Measurements from ENCODE around the gene GPR183.
A peak's percentile ranks its signal among the peaks of the same experiment; 100 is the strongest.

The GPR183 gene

DNA sequence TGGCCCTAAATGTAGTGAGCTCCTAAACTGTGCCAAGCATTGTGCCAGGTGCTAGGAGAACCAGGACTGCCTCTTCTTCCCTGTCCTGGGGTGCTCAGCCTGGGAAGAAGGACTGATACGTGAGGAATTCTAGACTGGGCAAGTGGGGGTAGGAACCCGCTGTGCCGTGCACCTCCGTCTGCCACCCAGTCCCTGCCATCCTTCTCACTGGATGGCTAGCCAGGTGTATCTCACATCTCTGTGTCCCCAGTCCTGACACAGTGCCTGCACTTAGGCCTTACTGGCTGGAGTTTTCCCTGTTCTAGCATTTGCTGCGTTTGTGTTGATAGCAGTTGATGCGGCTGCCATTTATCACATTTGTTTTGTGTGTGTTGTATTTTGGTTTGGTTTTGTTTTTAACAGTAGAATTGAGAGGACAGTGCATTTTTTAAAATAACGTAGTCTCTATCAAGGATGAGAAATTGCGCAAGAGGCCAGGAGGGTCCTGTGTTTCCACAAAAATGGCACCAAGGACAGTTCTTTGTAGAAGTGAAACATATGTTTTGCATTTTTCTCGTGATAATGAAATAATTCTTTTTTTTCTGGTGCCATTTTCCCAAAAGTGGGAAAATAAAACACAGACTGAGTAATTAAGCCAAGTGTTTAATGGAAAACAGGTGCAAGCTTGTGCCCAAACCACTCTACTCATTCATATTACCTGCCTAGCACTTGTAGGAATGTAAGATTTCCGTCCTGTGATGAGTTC, 4.7 kb upstream of the GPR183 start:
- TF ChIP-seq SIN3A (IDR thresholded peaks at IDR 0.05; ENCODE audit: borderline replicate concordance, insufficient read depth, low read length) (no peak), TAF1 (IDR thresholded peaks at IDR 0.05; ENCODE audit: borderline replicate concordance, insufficient read depth, low read length) (no peak)
- TF ChIP-seq, protein P1, sequence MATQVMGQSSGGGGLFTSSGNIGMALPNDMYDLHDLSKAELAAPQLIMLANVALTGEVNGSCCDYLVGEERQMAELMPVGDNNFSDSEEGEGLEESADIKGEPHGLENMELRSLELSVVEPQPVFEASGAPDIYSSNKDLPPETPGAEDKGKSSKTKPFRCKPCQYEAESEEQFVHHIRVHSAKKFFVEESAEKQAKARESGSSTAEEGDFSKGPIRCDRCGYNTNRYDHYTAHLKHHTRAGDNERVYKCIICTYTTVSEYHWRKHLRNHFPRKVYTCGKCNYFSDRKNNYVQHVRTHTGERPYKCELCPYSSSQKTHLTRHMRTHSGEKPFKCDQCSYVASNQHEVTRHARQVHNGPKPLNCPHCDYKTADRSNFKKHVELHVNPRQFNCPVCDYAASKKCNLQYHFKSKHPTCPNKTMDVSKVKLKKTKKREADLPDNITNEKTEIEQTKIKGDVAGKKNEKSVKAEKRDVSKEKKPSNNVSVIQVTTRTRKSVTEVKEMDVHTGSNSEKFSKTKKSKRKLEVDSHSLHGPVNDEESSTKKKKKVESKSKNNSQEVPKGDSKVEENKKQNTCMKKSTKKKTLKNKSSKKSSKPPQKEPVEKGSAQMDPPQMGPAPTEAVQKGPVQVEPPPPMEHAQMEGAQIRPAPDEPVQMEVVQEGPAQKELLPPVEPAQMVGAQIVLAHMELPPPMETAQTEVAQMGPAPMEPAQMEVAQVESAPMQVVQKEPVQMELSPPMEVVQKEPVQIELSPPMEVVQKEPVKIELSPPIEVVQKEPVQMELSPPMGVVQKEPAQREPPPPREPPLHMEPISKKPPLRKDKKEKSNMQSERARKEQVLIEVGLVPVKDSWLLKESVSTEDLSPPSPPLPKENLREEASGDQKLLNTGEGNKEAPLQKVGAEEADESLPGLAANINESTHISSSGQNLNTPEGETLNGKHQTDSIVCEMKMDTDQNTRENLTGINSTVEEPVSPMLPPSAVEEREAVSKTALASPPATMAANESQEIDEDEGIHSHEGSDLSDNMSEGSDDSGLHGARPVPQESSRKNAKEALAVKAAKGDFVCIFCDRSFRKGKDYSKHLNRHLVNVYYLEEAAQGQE (IDR thresholded peaks at IDR 0.05; ENCODE audit: insufficient read depth in 1 of 2, low read depth in 2 of 2, low read length in 2 of 2) = 0 out of 4 replicates have a peak, but pooled peaks of 1 of the 2 experiments have one; percentile 50

DNA sequence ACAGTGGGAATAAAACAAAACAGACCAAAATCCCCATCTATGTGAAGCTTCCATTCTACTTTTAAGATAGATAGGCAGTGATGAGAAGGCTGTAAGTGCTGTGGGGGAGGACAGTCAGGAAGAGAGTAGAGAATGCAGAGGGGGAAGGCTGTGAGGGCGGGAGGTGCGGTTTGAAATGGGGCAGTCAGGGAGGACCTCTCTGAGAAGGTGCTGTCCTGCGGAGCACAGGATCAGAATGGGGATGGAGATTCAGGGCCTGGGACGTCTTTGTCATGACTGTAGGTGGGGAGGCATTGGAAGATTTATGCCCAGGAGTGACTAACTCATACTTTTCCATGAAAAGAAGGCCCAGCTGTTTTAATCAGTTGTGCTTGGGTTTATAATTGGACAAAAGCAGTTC, 3.9 kb upstream of the GPR183 start:
- TF ChIP-seq POLR2AphosphoS5 (IDR thresholded peaks at IDR 0.05; ENCODE audit: low read depth, low read length) (no peak), TAF1 (IDR thresholded peaks at IDR 0.05; ENCODE audit: borderline replicate concordance, insufficient read depth, low read length) (no peak), FOXP2 (optimal IDR thresholded peaks at IDR 0.05; ENCODE audit: borderline replicate concordance, extremely low read depth, extremely low read length, insufficient read depth) (no peak), SIN3A (IDR thresholded peaks at IDR 0.05; ENCODE audit: borderline replicate concordance, insufficient read depth, low read length) (no peak)
- TF ChIP-seq, protein P1 (IDR thresholded peaks at IDR 0.05; ENCODE audit: insufficient read depth in 1 of 2, low read depth in 2 of 2, low read length in 2 of 2) = no peak

GRCh38 chr13:99310382-99311031, 3.3 kb upstream of the GPR183 start:
- no peak for TF ChIP-seq POLR2AphosphoS5 (IDR thresholded peaks at IDR 0.05; ENCODE audit: low read depth, low read length)
- no peak for TF ChIP-seq FOXP2 (optimal IDR thresholded peaks at IDR 0.05; ENCODE audit: borderline replicate concordance, extremely low read depth, extremely low read length, insufficient read depth)
- TF ChIP-seq, protein P1 (IDR thresholded peaks at IDR 0.05; ENCODE audit: insufficient read depth in 1 of 2, low read depth in 2 of 2, low read length in 2 of 2) = no peak
- TF ChIP-seq TAF1 (IDR thresholded peaks at IDR 0.05; ENCODE audit: borderline replicate concordance, insufficient read depth, low read length) = no peak
- no peak for TF ChIP-seq SIN3A (IDR thresholded peaks at IDR 0.05; ENCODE audit: borderline replicate concordance, insufficient read depth, low read length)

GRCh38 chr13:99308471-99309087, 1.4 kb upstream of the GPR183 start:
- TF ChIP-seq, protein P1 (IDR thresholded peaks at IDR 0.05; ENCODE audit: insufficient read depth in 1 of 2, low read depth in 2 of 2, low read length in 2 of 2) = no peak
- TF ChIP-seq SIN3A (IDR thresholded peaks at IDR 0.05; ENCODE audit: borderline replicate concordance, insufficient read depth, low read length) = no peak
- no peak for TF ChIP-seq FOXP2 (optimal IDR thresholded peaks at IDR 0.05; ENCODE audit: borderline replicate concordance, extremely low read depth, extremely low read length, insufficient read depth)
- TF ChIP-seq TAF1 (IDR thresholded peaks at IDR 0.05; ENCODE audit: borderline replicate concordance, insufficient read depth, low read length) = no peak
- no peak for TF ChIP-seq POLR2AphosphoS5 (IDR thresholded peaks at IDR 0.05; ENCODE audit: low read depth, low read length)

Data from PFSK-1 (cell line).